HCT116 (cell line): ENCODE measurements around the gene M6PR. TPM values are rescaled to one million over a fixed set of nuclear protein-coding genes. Genes with fewer than 3 reads are reported as not detected.

Experiments used
- ATAC-seq: fragments of 200-7000 bp; cut with Tn5 transposase; 2 replicates; pipeline ENCODE4 v1.9.1; 2020; ENCODE audit warnings: mild to moderate bottlenecking, moderate library complexity
- BruUV-seq: library from RNA; stranded (reverse); fragments of 400-500 nt; replicated peaks from 2 replicates; lab custom pipeline; 2021; lab: Mats Ljungman, UMichigan
- CTCF ChIA-PET: fragments of 300-600 bp; sonication (Branson Sonifier 250); formaldehyde crosslinking; loops from one replicate; lab custom pipeline; 2021; ENCODE audit warnings: antibody characterized with exemption; lab: Charles Lee
- POLR2A ChIA-PET: fragments of 300-600, 350-600 bp; sonication (Branson Sonifier 250); formaldehyde crosslinking; loops from one replicate; lab custom pipeline; 2021; ENCODE audit warnings: antibody characterized with exemption; lab: Charles Lee
- RAD21 ChIA-PET, 2 experiments: fragments of 300-600 bp; sonication (Branson Sonifier 250); formaldehyde crosslinking; loops; one replicate each; lab custom pipeline; 2023; ENCODE audit warnings: low total read pairs in 2 of 2; ENCODE audit not compliant: uncharacterized antibody in 2 of 2, unreplicated experiment in 2 of 2, low non-redundant PET in 1 of 2; lab: Charles Lee
- DNase-seq: peaks from one replicate; pipeline ENCODE4 v3.0.0-alpha.2; 2010; ENCODE audit warnings: low read depth, low spot score
- H2AFZ ChIP-seq: fragments of 200-600 bp; shearing (Covaris generic), sonication (generic); 2 replicates; pipeline ENCODE4 v1.6.1; 2017; ENCODE audit warnings: low read depth, mixed run types, mixed read lengths, antibody characterized with exemption, low read length; ENCODE audit not compliant: poor library complexity, severe bottlenecking
- H3K27ac ChIP-seq: 2 replicates; pipeline ENCODE4 v1.5.1; 2012; ENCODE audit warnings: low read depth, low read length
- H3K27me3 ChIP-seq: fragments of 200-600 bp; sonication (generic); 2 replicates; pipeline ENCODE4 v1.6.1; 2016; ENCODE audit warnings: mixed run types, low read length, mixed read lengths; ENCODE audit not compliant: insufficient read depth
- H3K36me3 ChIP-seq, 2 experiments: fragments of 200-500 bp in 1 of 2; fragments of 200-600 bp in 1 of 2; sonication (Bioruptor generic) in 1 of 2; sonication (generic) in 1 of 2; 2 replicates each; pipeline versions ENCODE4 v1.5.1 to v1.6.1; 2014 to 2016; ENCODE audit warnings: low read length in 2 of 2, inconsistent platforms in 1 of 2, mixed read lengths in 1 of 2, mixed run types in 1 of 2; ENCODE audit not compliant: insufficient read depth in 2 of 2, control insufficient read depth in 1 of 2
- H3K4me1 ChIP-seq, 2 experiments: fragments of 200-600 bp in 1 of 2; sonication (generic) in 1 of 2; 2 replicates each; pipeline versions ENCODE4 v1.5.1 to v1.6.1; 2012 to 2017; ENCODE audit warnings: low read length in 2 of 2, inconsistent platforms in 1 of 2, mild to moderate bottlenecking in 1 of 2, mixed read lengths in 1 of 2, mixed run types in 1 of 2, moderate library complexity in 1 of 2; ENCODE audit not compliant: insufficient read depth in 2 of 2, control insufficient read depth in 1 of 2
- H3K4me2 ChIP-seq: fragments of 200-600 bp; sonication (generic); 2 replicates; pipeline ENCODE4 v1.6.1; 2017; ENCODE audit warnings: mixed run types, low read length, mixed read lengths
- H3K4me3 ChIP-seq, 2 experiments: fragments of 200-600 bp in 1 of 2; sonication (generic) in 1 of 2; replicated peaks in 1 of 2; 2 replicates each; pipeline ENCODE4 v1.5.1; 2011 to 2016; ENCODE audit warnings: low read length in 2 of 2, control low read depth in 1 of 2, low read depth in 1 of 2, mild to moderate bottlenecking in 1 of 2, mixed read lengths in 1 of 2, mixed run types in 1 of 2
- H3K79me2 ChIP-seq: fragments of 200-600 bp; sonication (generic); 2 replicates; pipeline ENCODE4 v1.6.1; 2017; ENCODE audit warnings: mild to moderate bottlenecking, mixed run types, low read length, moderate library complexity, mixed read lengths; ENCODE audit not compliant: insufficient read depth
- H3K9ac ChIP-seq: fragments of 200-600 bp; sonication (generic); 2 replicates; pipeline ENCODE4 v1.6.1; 2016; ENCODE audit warnings: low read length, mixed read lengths
- H3K9me2 ChIP-seq: fragments of 200-600 bp; sonication (generic), shearing (Covaris generic); 2 replicates; pipeline ENCODE4 v1.6.1; 2017; ENCODE audit warnings: mixed run types, mild to moderate bottlenecking, moderate library complexity; ENCODE audit not compliant: insufficient read depth
- H3K9me3 ChIP-seq, 2 experiments: fragments of 200-500 bp in 1 of 2; fragments of 200-600 bp in 1 of 2; sonication (Bioruptor generic) in 1 of 2; sonication (generic) in 1 of 2; 2 replicates each; pipeline ENCODE4 v1.6.1; 2014 to 2017; ENCODE audit warnings: low read length in 2 of 2, mixed read lengths in 2 of 2, inconsistent platforms in 1 of 2, low read depth in 1 of 2, mild to moderate bottlenecking in 1 of 2, mixed run types in 1 of 2, moderate library complexity in 1 of 2; ENCODE audit not compliant: control insufficient read depth in 1 of 2, insufficient read depth in 1 of 2
- H4K20me1 ChIP-seq: fragments of 200-600 bp; sonication (generic), shearing (Covaris generic); 2 replicates; pipeline ENCODE4 v1.6.1; 2017; ENCODE audit warnings: mixed run types, mild to moderate bottlenecking, moderate library complexity; ENCODE audit not compliant: insufficient read depth
- CBX3 ChIP-seq: IDR thresholded peaks from 2 replicates; pipeline ENCODE4 v1.6.1; 2012; ENCODE audit warnings: low read depth
- CEBPB ChIP-seq: IDR thresholded peaks from 2 replicates; pipeline ENCODE4 v1.6.1; 2012; ENCODE audit warnings: low read depth
- JUND ChIP-seq: IDR thresholded peaks from 2 replicates; pipeline ENCODE4 v1.6.1; 2012
- POLR2A ChIP-seq: IDR thresholded peaks from 2 replicates; pipeline ENCODE4 v1.7.0; 2011; ENCODE audit warnings: borderline replicate concordance; ENCODE audit not compliant: insufficient read depth, insufficient read length; ENCODE audit errors: extremely low read depth
- RAD21 ChIP-seq: IDR thresholded peaks from 2 replicates; pipeline ENCODE4 v1.6.1; 2012; ENCODE audit warnings: low read depth, mild to moderate bottlenecking
- SP1 ChIP-seq: IDR thresholded peaks from 2 replicates; pipeline ENCODE4 v1.6.1; 2012; ENCODE audit warnings: low read depth
- ZFX ChIP-seq: fragments of 450-650 bp; IDR thresholded peaks from 2 replicates; pipeline ENCODE4 v1.6.1; 2017
- ZNF274 ChIP-seq: fragments of 200-500 bp; sonication (Bioruptor generic); IDR thresholded peaks from 2 replicates; pipeline ENCODE4 v1.6.1; 2014; ENCODE audit warnings: mild to moderate bottlenecking, low read depth, low read length, inconsistent platforms
- intact Hi-C: fragments of 100-400 bp; cut with micrococcal nuclease; formaldehyde crosslinking; loops from 2 replicates; pipeline ENCODE4 v1.10.0; 2022
- total RNA-seq: library from RNA; stranded (reverse); gene quantifications from one replicate; pipeline ENCODE4 v1.2.1, GENCODE V29; 2021; ENCODE audit not compliant: unreplicated experiment
- TF ChIP-seq, protein P1 (sequence below): IDR thresholded peaks from 2 replicates; pipeline ENCODE4 v1.6.1; 2012
- TF ChIP-seq, protein P2 (sequence below): IDR thresholded peaks from 2 replicates; pipeline ENCODE4 v1.6.1; 2012; ENCODE audit warnings: low read depth

Gene M6PR
- total RNA-seq, 1 experiment from 2014 or later, result 142 TPM

- H3K79me2 ChIP-seq, result no peaks in the 10 kb centered on the region
- intact Hi-C loops, result no loop called here
- no TSS peak for BruUV-seq
- ChIA-PET POLR2A (no interaction called here), RAD21 (no interaction called here), CTCF (no interaction called here)
- no peaks in the 10 kb centered on the region for H3K27me3 ChIP-seq
- DNase-seq (no peak), ATAC-seq (no peak)
- H4K20me1 ChIP-seq, result no peaks in the 10 kb centered on the region
- H3K9me2 ChIP-seq, result no peaks in the 10 kb centered on the region
- peaks cover 3 to 5% of the 10 kb centered on the region in 2 experiments; a peak in 2 of 4 replicates for H3K9me3 ChIP-seq
- H3K4me3 ChIP-seq, result no peak overlapping the region
- H3K4me2 ChIP-seq, result no peak overlapping the region
- H3K27ac ChIP-seq, result no peak overlapping the region
- H3K4me1 ChIP-seq, result no peaks in the 10 kb centered on the region
- H2AFZ ChIP-seq, result no peak overlapping the region
- no peak overlapping the region for H3K9ac ChIP-seq
- TF ChIP-seq, protein P1, sequence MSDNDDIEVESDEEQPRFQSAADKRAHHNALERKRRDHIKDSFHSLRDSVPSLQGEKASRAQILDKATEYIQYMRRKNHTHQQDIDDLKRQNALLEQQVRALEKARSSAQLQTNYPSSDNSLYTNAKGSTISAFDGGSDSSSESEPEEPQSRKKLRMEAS, result no peak
- TF ChIP-seq RAD21, result no peak
- TF ChIP-seq CEBPB, result no peak
- TF ChIP-seq POLR2A, result no peak
- TF ChIP-seq ZNF274, result no peak
- TF ChIP-seq JUND, result no peak
- TF ChIP-seq SP1, result no peak
- TF ChIP-seq CBX3, result no peak
- H3K36me3 ChIP-seq, result 0 out of 4 replicates have a peak, but pooled peaks cover 0 to 4% of the 10 kb centered on the region in 2 experiments
These were observed 8.1 kb upstream of the M6PR start for GRCh38 chr12:8957561-8957960.

- ChIA-PET RAD21 (no interaction called here), CTCF (no interaction called here), POLR2A (no interaction called here)
- TF ChIP-seq ZFX, result no peak
- TF ChIP-seq, protein P2, sequence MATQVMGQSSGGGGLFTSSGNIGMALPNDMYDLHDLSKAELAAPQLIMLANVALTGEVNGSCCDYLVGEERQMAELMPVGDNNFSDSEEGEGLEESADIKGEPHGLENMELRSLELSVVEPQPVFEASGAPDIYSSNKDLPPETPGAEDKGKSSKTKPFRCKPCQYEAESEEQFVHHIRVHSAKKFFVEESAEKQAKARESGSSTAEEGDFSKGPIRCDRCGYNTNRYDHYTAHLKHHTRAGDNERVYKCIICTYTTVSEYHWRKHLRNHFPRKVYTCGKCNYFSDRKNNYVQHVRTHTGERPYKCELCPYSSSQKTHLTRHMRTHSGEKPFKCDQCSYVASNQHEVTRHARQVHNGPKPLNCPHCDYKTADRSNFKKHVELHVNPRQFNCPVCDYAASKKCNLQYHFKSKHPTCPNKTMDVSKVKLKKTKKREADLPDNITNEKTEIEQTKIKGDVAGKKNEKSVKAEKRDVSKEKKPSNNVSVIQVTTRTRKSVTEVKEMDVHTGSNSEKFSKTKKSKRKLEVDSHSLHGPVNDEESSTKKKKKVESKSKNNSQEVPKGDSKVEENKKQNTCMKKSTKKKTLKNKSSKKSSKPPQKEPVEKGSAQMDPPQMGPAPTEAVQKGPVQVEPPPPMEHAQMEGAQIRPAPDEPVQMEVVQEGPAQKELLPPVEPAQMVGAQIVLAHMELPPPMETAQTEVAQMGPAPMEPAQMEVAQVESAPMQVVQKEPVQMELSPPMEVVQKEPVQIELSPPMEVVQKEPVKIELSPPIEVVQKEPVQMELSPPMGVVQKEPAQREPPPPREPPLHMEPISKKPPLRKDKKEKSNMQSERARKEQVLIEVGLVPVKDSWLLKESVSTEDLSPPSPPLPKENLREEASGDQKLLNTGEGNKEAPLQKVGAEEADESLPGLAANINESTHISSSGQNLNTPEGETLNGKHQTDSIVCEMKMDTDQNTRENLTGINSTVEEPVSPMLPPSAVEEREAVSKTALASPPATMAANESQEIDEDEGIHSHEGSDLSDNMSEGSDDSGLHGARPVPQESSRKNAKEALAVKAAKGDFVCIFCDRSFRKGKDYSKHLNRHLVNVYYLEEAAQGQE, result no peak
- no TSS peak for BruUV-seq
- ATAC-seq (no peak), DNase-seq (no peak)
- Histone ChIP-seq H3K79me2 (no peaks in the 10 kb centered on the region), H3K36me3 (0 out of 4 replicates have a peak, but pooled peaks cover 0 to 4% of the 10 kb centered on the region in 2 experiments), H3K4me1 (no peaks in the 10 kb centered on the region), H3K27me3 (no peaks in the 10 kb centered on the region), H2AFZ (no peak overlapping the region), H3K27ac (no peak overlapping the region), H4K20me1 (no peaks in the 10 kb centered on the region), H3K4me2 (no peak overlapping the region), H3K9me3 (peaks cover 3 to 5% of the 10 kb centered on the region in 2 experiments; a peak in 2 of 4 replicates), H3K4me3 (no peak overlapping the region), H3K9me2 (no peaks in the 10 kb centered on the region), H3K9ac (no peak overlapping the region)
- intact Hi-C loops, result no loop called here
These were observed 7.3 kb upstream of the M6PR start for GRCh38 chr12:8956772-8957171.
